OCI-LY1 (cell line): ENCODE measurements around the gene DPF3.

Experiments used
- H2AFZ ChIP-seq: fragments of 200-600 bp; sonication (generic), shearing (Covaris generic); 2 replicates; pipeline ENCODE4 v1.6.0; 2014; ENCODE audit warnings: antibody characterized with exemption, mild to moderate bottlenecking, low read length
- H3F3A ChIP-seq: fragments of 200-600 bp; sonication (generic), shearing (Covaris generic); 2 replicates; pipeline ENCODE4 v1.6.0; 2014; ENCODE audit warnings: mild to moderate bottlenecking, antibody characterized with exemption, low read length, moderate library complexity; ENCODE audit not compliant: insufficient read depth
- H3K27ac ChIP-seq: fragments of 200-600 bp; sonication (generic); 2 replicates; pipeline ENCODE4 v1.5.1; 2014; ENCODE audit warnings: low read length, mixed run types, mild to moderate bottlenecking, low read depth; ENCODE audit not compliant: poor library complexity, severe bottlenecking
- H3K27me3 ChIP-seq: fragments of 200-600 bp; sonication (generic); 2 replicates; pipeline ENCODE4 v1.6.0; 2014; ENCODE audit warnings: antibody characterized with exemption, mild to moderate bottlenecking, low read length, moderate library complexity; ENCODE audit not compliant: insufficient read depth
- H3K36me3 ChIP-seq: fragments of 200-600 bp; sonication (generic); 2 replicates; pipeline ENCODE4 v1.6.1; 2014; ENCODE audit warnings: mild to moderate bottlenecking, antibody characterized with exemption, low read length, moderate library complexity, mixed read lengths; ENCODE audit not compliant: insufficient read depth
- H3K4me1 ChIP-seq: fragments of 200-600 bp; sonication (generic); 2 replicates; pipeline ENCODE4 v1.5.1; 2014; ENCODE audit warnings: mild to moderate bottlenecking, low read length, moderate library complexity; ENCODE audit not compliant: insufficient read depth, severe bottlenecking
- H3K4me2 ChIP-seq: fragments of 200-600 bp; sonication (generic), shearing (Covaris generic); 2 replicates; pipeline ENCODE4 v1.6.1; 2014; ENCODE audit warnings: low read length
- H3K4me3 ChIP-seq: fragments of 200-600 bp; sonication (generic); 2 replicates; pipeline ENCODE4 v1.5.1; 2014; ENCODE audit warnings: low read length, low read depth, mild to moderate bottlenecking, mixed read lengths; ENCODE audit not compliant: poor library complexity, severe bottlenecking
- H3K79me2 ChIP-seq: fragments of 200-600 bp; shearing (Covaris generic); 2 replicates; pipeline ENCODE4 v1.6.1; 2016; ENCODE audit warnings: mixed run types, low read length, mixed read lengths; ENCODE audit not compliant: insufficient read depth
- H3K9ac ChIP-seq: fragments of 200-600 bp; sonication (generic), shearing (Covaris generic); 2 replicates; pipeline ENCODE4 v1.6.1; 2014; ENCODE audit warnings: mild to moderate bottlenecking, low read length, mixed read lengths
- H3K9me2 ChIP-seq: fragments of 200-600 bp; sonication (generic), shearing (Covaris generic); 2 replicates; pipeline ENCODE4 v1.6.1; 2014; ENCODE audit warnings: low read depth, mild to moderate bottlenecking, low read length, mixed read lengths
- H3K9me3 ChIP-seq: fragments of 200-600 bp; shearing (Covaris generic); 2 replicates; pipeline ENCODE4 v1.6.1; 2014; ENCODE audit warnings: low read length, mixed read lengths
- H4K20me1 ChIP-seq: fragments of 200-600 bp; sonication (generic), shearing (Covaris generic); 2 replicates; pipeline ENCODE4 v1.6.0; 2016; ENCODE audit warnings: mild to moderate bottlenecking, low read length; ENCODE audit not compliant: insufficient read depth
- CTCF ChIP-seq: fragments of 200-600 bp; sonication (generic), shearing (Covaris generic); IDR thresholded peaks from 2 replicates; pipeline ENCODE4 v1.5.1; 2017; ENCODE audit warnings: mild to moderate bottlenecking, antibody characterized with exemption, low read length, moderate library complexity, mixed read lengths
- EZH2 ChIP-seq: fragments of 200-600 bp; sonication (generic), shearing (Covaris generic); IDR thresholded peaks from 2 replicates; pipeline ENCODE4 v1.8.0; 2017; ENCODE audit warnings: borderline replicate concordance, mixed run types, mild to moderate bottlenecking, antibody characterized with exemption, low read length, moderate library complexity, mixed read lengths

The DPF3 gene

GRCh38 chr14:72812292-72812851 is 81.5 kb downstream of the DPF3 start:
- TF ChIP-seq EZH2 (no peak), CTCF (no peak)
- no peaks in the 10 kb centered on the region for H4K20me1 ChIP-seq
- no peaks in the 10 kb centered on the region for H3K79me2 ChIP-seq
- no peaks in the 10 kb centered on the region for H3K4me1 ChIP-seq
- no peak overlapping the region for H3K4me3 ChIP-seq
- no peak overlapping the region for H3K9ac ChIP-seq
- no peaks in the 10 kb centered on the region for H3K36me3 ChIP-seq
- H3K9me2 ChIP-seq, result no peaks in the 10 kb centered on the region
- no peaks in the 10 kb centered on the region for H3F3A ChIP-seq
- no peaks in the 10 kb centered on the region for H3K9me3 ChIP-seq
- no peaks in the 10 kb centered on the region for H3K27me3 ChIP-seq
- no peak overlapping the region for H2AFZ ChIP-seq
- H3K4me2 ChIP-seq, result no peak overlapping the region
- H3K27ac ChIP-seq, result no peak overlapping the region

DNA sequence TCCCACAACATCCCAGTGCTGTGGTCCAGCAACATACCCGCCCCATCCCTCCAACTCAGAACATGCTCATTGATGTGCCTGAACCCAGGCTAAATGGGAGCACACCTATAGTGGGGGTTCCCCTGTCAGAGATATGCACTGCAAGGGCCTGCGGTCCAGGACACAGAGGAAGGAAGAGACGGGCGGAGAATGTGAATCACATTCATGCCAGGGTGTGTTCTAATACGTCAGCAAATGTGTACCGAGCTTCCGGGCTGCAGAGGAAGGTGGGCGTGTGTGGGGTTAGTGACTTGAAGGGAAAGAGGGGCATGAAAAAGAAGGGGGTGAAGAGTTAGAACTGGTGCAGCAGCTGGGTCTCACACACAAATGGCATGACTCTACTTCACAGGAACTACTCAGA is 83.7 kb downstream of the DPF3 start:
- TF ChIP-seq CTCF (no peak), EZH2 (no peak)
- Histone ChIP-seq H3K79me2 (no peaks in the 10 kb centered on the region), H3K9ac (no peak overlapping the region), H3K9me3 (no peaks in the 10 kb centered on the region), H3K4me3 (no peak overlapping the region), H3K27me3 (no peaks in the 10 kb centered on the region), H2AFZ (no peak overlapping the region), H4K20me1 (no peaks in the 10 kb centered on the region), H3K9me2 (no peaks in the 10 kb centered on the region), H3F3A (no peaks in the 10 kb centered on the region), H3K36me3 (no peaks in the 10 kb centered on the region), H3K4me1 (no peaks in the 10 kb centered on the region), H3K4me2 (no peak overlapping the region), H3K27ac (no peak overlapping the region)

DNA sequence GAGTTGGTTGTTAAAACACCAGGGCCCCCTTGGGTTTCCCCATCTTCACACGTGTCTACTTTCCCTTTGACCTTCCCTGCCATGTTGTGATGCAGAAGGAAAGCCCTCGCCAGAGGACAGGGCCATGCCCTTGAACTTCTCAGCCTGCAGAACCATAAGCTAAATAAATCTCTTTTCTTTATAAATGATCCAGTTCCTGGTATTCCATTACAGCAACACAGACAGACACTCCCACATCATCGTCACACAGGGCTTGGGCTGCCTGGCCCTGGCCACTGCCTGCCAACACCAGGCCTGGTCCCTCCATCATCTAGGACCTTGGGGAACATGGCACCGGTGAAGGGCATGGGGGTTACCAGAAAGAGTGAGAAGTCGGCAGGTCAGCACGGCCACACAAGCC is 84.8 kb downstream of the DPF3 start:
- Histone ChIP-seq H3K9ac (no peak overlapping the region), H3K4me3 (no peak overlapping the region), H2AFZ (no peak overlapping the region), H3F3A (no peaks in the 10 kb centered on the region), H3K4me2 (no peak overlapping the region), H3K27me3 (no peaks in the 10 kb centered on the region), H3K79me2 (no peaks in the 10 kb centered on the region), H3K27ac (no peak overlapping the region), H3K9me3 (no peaks in the 10 kb centered on the region), H3K9me2 (no peaks in the 10 kb centered on the region), H3K36me3 (no peaks in the 10 kb centered on the region), H3K4me1 (no peaks in the 10 kb centered on the region), H4K20me1 (no peaks in the 10 kb centered on the region)
- TF ChIP-seq EZH2 (no peak), CTCF (no peak)
